ENCODE measurements around the gene SLC25A21.

Gene SLC25A21

GRCh38 chr14:36845356-36846012 lies 326.9 kb downstream of the SLC25A21 start:
- no peak for TF ChIP-seq POLR2AphosphoS5 (IDR thresholded peaks at IDR 0.05; ENCODE audit: low read depth, low read length)
- TF ChIP-seq REST (IDR thresholded peaks at IDR 0.05; ENCODE audit: insufficient read depth in 1 of 2, low read depth in 2 of 2, low read length in 2 of 2): no peak
- no peak for TF ChIP-seq FOXP2 (optimal IDR thresholded peaks at IDR 0.05; ENCODE audit: borderline replicate concordance, extremely low read depth, extremely low read length, insufficient read depth)
- no peak for TF ChIP-seq SIN3A (IDR thresholded peaks at IDR 0.05; ENCODE audit: borderline replicate concordance, insufficient read depth, low read length)
- TF ChIP-seq TAF1 (IDR thresholded peaks at IDR 0.05; ENCODE audit: borderline replicate concordance, insufficient read depth, low read length): no peak

GRCh38 chr14:36844443-36845195 lies 327.8 kb downstream of the SLC25A21 start:
- TF ChIP-seq SIN3A (IDR thresholded peaks at IDR 0.05; ENCODE audit: borderline replicate concordance, insufficient read depth, low read length): no peak
- no peak for TF ChIP-seq FOXP2 (optimal IDR thresholded peaks at IDR 0.05; ENCODE audit: borderline replicate concordance, extremely low read depth, extremely low read length, insufficient read depth)
- TF ChIP-seq TAF1 (IDR thresholded peaks at IDR 0.05; ENCODE audit: borderline replicate concordance, insufficient read depth, low read length): no peak
- TF ChIP-seq POLR2AphosphoS5 (IDR thresholded peaks at IDR 0.05; ENCODE audit: low read depth, low read length): no peak
- TF ChIP-seq REST (IDR thresholded peaks at IDR 0.05; ENCODE audit: insufficient read depth in 1 of 2, low read depth in 2 of 2, low read length in 2 of 2): no peak

- no peak for TF ChIP-seq FOXP2 (optimal IDR thresholded peaks at IDR 0.05; ENCODE audit: borderline replicate concordance, extremely low read depth, extremely low read length, insufficient read depth)
- no peak for TF ChIP-seq POLR2AphosphoS5 (IDR thresholded peaks at IDR 0.05; ENCODE audit: low read depth, low read length)
- TF ChIP-seq REST (IDR thresholded peaks at IDR 0.05; ENCODE audit: insufficient read depth in 1 of 2, low read depth in 2 of 2, low read length in 2 of 2): no peak
- no peak for TF ChIP-seq TAF1 (IDR thresholded peaks at IDR 0.05; ENCODE audit: borderline replicate concordance, insufficient read depth, low read length)
- no peak for TF ChIP-seq SIN3A (IDR thresholded peaks at IDR 0.05; ENCODE audit: borderline replicate concordance, insufficient read depth, low read length)
Measured at GRCh38 chr14:36843410-36843809, 329.0 kb downstream of the SLC25A21 start.

- TF ChIP-seq SIN3A (IDR thresholded peaks at IDR 0.05; ENCODE audit: borderline replicate concordance, insufficient read depth, low read length): no peak
- TF ChIP-seq FOXP2 (optimal IDR thresholded peaks at IDR 0.05; ENCODE audit: borderline replicate concordance, extremely low read depth, extremely low read length, insufficient read depth): no peak
- TF ChIP-seq POLR2AphosphoS5 (IDR thresholded peaks at IDR 0.05; ENCODE audit: low read depth, low read length): no peak
Measured at GRCh38 chr14:36835128-36835527, 337.3 kb downstream of the SLC25A21 start.

GRCh38 chr14:36834293-36834692 lies 338.1 kb downstream of the SLC25A21 start:
- TF ChIP-seq SIN3A (IDR thresholded peaks at IDR 0.05; ENCODE audit: borderline replicate concordance, insufficient read depth, low read length) (no peak), REST (IDR thresholded peaks at IDR 0.05; ENCODE audit: insufficient read depth in 1 of 2, low read depth in 2 of 2, low read length in 2 of 2) (no peak), POLR2AphosphoS5 (IDR thresholded peaks at IDR 0.05; ENCODE audit: low read depth, low read length) (no peak), FOXP2 (optimal IDR thresholded peaks at IDR 0.05; ENCODE audit: borderline replicate concordance, extremely low read depth, extremely low read length, insufficient read depth) (no peak), TAF1 (IDR thresholded peaks at IDR 0.05; ENCODE audit: borderline replicate concordance, insufficient read depth, low read length) (no peak)
